Fibroblast of the conjunctiva (primary cell): ENCODE measurements around the gene CXorf58.

Experiments
- DNase-seq: peaks from one replicate; pipeline ENCODE4 v3.0.0-alpha.2; 2010; ENCODE audit warnings: low read depth

CXorf58 gene

GRCh38 chrX:23901060-23901459 lies 6.7 kb upstream of the CXorf58 start:
- no peak for DNase-seq

DNA sequence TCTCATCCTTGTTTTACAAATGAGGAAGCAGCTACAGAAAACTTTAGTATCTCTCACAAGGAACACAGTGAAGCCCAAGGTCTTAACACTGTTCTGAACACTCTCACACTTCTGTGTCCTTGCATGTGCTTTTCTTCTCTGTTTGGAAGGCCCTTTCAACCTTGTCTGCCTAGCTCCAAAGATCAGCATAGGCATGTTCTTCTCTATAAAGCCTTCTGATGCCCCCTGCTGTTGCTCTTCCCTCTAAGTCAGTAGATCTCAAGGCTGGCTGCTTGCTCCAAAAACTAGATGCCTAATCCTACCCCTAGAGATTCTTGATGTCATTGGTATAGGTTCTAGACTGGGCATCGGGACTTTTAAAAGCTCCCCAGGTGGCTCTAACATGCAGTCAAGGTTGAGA lies 6.0 kb upstream of the CXorf58 start:
- peak; percentile 72 for DNase-seq

DNA sequence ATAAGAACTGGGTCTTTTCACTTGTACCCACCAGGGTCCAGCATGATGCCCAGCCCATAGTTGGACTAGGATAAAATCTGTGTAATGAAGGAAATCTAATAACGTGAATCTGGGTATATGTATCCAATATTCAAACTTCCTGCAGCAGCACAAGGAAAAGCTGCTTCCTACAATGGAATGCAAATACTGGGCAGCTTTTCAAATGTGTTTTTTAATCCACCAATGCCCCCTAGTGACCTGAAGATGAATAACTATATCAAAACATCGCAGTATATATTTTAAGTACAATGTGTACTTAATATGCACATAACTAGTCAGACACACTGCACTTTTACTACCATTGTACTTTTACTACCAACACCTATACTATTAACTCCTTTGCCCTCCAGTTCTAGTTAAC lies 5.4 kb upstream of the CXorf58 start:
- peak; percentile 51 for DNase-seq

- no peak for DNase-seq
Measured at GRCh38 chrX:23904096-23904495, 3.7 kb upstream of the CXorf58 start.

DNA sequence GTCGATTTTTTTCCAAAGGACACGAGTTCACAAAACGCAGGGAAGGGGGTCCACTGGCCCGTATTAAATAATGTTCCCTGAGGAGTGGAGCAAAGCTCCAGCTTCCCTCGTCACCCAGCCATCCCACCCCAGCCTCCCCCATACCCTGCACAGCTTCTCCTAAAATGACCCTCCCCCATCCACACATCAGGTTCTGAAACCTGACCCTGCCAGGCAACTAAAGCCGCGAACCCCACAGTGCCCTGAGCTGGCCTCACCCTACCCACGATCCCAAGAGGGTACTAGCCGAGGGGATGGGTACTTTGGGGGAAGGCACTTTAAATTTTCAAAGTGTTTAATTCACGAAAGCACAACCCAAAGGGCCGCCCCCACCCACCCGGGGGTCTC lies 702 bp upstream of the CXorf58 start:
- DNase-seq, result no peak

- no peak for DNase-seq
Measured at GRCh38 chrX:23908219-23909004, 606 bp downstream of the CXorf58 start.

DNA sequence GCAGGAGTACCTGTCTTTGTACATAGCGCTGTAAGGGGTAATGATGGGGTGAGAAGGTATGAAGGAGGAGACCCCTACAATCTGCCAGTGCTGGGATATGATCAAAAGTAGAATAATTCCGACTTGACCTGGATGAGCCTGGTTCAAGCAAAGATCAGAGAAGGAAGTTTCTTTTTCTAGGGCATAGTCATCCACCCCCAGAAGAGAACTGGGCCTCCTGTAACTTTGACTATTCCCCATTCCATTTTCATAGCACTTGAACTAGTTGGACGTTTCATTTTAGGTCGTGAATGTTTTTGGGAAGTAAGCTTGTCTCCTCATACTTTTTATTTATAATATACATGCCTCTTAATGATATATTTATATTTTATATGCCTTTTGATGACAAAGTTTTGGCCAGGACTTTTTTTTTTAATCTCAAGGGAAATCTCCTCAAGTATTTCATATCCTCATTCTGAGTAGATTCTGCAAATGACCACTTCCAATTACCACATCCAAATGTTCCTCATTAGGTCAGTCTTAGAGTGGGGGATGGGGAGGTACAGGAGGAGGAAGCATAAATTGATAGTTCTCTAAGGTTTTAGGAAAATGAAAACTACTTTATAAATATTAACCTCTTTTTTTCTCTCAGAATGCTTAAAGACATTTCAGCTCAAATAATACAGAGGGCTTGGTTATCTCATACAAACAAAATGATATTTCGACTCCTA lies 3.5 kb downstream of the CXorf58 start:
- no peak for DNase-seq

GRCh38 chrX:23919148-23919547 lies 11.3 kb downstream of the CXorf58 start:
- no peak for DNase-seq

- no peak for DNase-seq
Measured at GRCh38 chrX:23919706-23920320, 12.0 kb downstream of the CXorf58 start.

DNA sequence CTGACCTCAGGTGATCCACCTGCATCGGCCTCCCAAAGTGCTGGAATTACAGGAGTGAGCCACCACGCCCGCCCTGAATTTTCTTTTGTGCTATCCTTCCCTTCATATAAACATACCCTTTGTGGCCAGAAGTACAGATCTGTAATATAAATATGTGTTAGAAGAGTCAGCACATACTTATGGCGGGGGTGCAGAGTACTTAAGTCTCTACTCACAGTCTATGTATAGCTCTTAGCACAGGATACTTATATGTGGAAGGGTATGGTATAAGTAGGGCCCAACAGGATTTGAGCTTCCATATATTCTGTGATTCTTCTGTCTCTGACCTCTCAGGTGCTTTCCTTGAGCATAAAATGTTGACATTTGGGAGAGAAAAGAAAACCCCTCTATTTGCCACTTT lies 18.2 kb downstream of the CXorf58 start:
- DNase-seq, result no peak

GRCh38 chrX:23930894-23931604 lies 23.2 kb downstream of the CXorf58 start:
- DNase-seq, result no peak

GRCh38 chrX:23932046-23932445 lies 24.2 kb downstream of the CXorf58 start:
- DNase-seq, result no peak

DNA sequence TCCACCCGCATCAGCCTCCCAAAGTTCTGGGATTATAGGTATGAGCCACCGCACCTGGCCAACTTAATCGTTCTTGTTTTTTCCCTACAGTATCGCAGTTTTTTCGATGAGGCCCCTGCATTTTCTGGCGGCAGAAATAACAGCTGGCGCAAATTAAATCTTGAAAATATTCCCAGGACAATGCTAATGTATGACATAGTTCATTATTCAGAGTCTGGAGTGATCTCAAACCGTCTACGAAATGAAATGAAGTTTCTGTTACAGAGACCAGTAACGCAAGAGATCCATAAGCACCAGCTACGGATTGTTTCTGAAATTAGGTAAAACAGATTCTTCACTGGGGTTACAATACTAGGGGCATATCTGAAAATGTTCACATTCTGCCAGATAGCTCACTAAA lies 27.3 kb downstream of the CXorf58 start:
- DNase-seq, result no peak

- no peak for DNase-seq
Measured at GRCh38 chrX:23936180-23936579, 28.4 kb downstream of the CXorf58 start.

GRCh38 chrX:23937100-23937499 lies 29.3 kb downstream of the CXorf58 start:
- DNase-seq, result no peak

- DNase-seq, result no peak
Measured at GRCh38 chrX:23938690-23939089, 30.9 kb downstream of the CXorf58 start.

- no peak for DNase-seq
Measured at GRCh38 chrX:23939203-23939602, 31.4 kb downstream of the CXorf58 start.

DNA sequence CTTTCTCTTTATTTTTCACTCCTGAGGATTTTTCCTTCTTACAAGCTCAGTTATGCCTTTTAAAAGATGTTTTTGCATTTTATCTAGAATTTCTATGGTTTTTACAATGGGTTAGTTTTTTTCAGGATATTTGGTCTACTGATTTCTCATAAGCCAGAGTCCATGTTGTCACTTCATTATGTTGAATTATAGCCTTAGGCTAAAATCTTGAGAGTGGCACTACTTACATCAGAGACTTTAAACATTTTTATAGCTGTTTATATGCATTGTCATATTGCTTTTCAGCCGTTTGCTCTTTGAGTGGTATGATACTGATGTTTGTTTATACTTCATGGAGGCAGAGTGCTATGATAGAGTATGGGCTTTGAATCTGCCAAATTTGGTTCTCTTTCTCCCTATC lies 36.4 kb downstream of the CXorf58 start:
- DNase-seq, result no peak

- no peak for DNase-seq
Measured at GRCh38 chrX:23945206-23945605, 37.4 kb downstream of the CXorf58 start.

DNA sequence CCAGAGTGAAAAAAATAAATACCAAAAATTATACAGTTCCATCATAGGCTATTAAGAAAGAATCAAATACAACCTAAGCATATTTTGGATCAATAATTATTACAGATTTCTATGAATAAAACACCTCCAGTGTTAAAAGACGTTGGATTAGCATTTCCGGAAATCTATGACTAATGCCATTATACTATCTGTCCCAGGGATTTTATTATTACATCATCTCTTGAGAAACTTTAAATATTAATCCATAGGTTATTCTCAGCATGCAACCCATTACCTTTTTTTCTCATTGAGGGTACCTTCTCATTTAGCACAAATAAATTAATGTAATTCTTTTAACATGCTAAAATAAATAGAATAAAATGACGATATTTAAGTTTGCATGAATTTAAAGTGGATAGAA lies 44.6 kb downstream of the CXorf58 start:
- no peak for DNase-seq

DNA sequence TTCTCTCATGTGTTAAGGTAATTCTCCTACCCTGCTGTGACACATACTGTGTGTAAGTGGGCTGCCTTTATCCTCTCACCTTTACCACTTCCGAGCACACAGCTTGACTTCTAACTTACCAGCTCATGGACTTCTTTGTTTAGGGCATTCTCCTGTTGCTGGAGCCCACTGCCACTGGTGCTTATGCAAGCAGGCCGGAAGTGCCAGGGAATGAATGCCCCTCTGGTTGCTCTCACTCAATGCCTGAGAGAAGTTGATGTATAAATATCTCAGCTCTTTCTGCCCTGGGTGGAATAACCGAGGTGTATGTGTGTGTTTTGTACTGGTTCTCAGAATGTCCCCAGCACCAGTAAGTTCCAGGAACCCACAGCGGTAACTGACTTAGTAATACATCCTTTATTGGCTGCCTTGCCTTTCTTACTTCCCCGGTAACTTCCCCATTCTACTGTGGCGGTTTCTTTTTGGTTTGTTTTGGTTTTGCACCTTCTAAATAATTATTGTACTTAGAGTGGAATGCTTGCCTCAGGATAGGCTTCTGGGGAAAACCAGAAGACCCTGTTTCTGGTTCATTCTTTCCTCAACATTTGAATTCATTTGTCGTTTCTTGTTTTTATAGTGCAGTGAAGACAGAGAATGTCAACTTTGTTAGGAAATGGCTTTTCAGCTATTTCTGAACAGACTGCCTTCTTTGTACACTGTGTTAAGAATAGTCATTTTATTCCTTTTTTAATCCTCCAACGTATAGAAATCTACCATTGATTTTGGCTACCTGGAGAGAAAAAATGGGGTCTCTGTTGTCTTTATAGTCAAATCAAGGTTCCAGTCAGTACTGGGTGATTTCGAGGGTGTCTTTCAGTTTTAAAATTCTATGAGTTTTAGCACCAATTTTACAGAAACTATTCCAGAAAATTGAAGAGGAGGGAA lies 45.4 kb downstream of the CXorf58 start:
- DNase-seq, result no peak

DNA sequence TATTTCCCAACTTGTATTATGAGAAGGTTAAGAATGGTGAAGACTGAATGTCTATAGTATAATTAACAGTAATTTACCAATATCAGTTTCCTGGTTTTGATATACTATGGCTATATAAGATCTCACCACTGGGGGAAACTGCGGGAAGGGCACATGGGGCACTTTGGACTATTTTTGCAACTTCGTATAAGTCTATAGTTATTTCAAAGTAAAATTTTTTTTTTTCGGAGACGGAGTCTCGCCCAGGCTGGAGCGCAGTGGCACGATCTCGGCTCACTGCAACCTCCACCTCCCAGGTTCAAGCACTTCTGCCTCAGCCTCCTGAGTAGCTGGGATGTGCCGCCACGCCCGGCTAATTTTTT lies 46.1 kb downstream of the CXorf58 start:
- DNase-seq, result no peak
